HG03064 (cell line): Measurements from ENCODE around the gene ERCC6L2.

Experiments used
- ATAC-seq: cut with Tn5 transposase; IDR thresholded peaks from one replicate; pipeline ENCODE4 v1.9.1; 2021; ENCODE audit warnings: low read depth; ENCODE audit not compliant: unreplicated experiment

ERCC6L2 gene

DNA sequence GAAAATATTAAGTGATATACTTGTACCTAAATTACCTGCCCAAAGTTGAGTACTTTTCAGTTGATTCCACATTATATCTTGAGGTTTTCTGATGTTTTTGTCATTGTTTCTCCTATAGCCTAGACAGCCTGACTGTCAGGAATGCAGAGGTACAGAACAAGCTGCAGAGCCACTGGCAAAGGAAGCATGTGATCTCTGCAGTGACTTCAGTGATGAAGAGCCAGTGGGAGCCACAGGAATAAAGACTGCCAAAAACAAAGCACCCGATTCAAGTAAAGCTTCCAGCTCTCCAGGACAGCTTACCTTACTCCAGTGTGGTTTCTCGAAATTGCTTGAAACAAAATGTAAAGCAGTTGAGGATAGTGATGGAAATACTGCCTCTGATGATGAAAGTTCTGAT lies 96.3 kb downstream of the ERCC6L2 start:
- ATAC-seq, result no peak

DNA sequence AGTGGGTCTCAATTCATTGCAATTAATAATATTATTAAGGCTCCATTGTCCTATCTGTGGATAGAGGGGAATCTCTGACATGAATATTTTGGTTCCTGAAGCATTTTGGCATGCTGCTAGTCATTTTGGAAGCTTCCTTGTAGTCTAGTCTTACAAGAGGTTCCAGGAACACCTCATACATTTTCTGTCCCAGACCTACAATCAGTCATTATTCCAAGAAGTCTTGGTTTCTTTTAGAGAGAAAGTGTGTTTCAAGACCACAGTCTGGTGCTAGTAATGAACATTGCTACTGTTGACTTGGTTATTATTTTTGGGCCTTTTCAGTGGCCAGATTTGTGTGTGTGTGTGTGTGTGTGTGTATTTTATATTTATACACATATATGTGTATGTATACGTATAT lies 98.9 kb downstream of the ERCC6L2 start:
- ATAC-seq, result no peak

DNA sequence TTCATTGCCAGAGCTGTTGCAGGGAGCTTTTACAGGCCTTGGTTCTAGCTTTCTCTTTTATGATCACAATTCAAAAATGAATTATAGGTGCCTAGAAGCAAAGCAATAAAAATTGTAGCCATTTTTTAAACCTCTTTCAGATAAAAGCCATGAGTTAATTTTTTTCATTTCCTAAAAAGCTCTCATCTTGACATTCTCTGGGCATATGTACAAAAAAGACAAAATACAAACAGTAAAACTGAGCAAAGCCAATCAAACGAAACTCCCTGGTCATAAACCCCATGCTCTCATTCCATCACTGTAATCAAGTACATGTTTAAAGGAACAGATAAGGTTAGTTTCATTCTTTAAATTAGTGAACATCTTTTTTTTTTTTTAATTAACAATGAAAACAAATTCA lies 101.9 kb downstream of the ERCC6L2 start:
- no peak for ATAC-seq

DNA sequence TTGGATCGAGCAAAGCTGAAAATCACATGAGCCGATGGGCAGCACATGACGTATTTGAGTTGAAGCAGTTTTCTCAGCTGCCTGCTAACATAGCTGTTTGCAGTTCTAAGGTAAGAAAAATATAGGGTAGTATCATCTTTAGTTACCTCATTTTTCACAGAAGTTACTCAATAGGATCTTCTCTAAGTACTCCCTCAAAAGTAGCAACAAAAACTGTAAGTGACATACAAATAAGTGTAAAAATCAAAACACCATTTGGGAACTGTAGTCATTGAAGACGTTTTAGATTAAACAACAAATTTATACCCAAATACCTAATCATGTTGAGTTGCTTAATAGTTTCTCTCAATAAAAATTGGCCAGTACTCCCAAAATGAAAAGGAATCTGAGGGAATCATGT lies 102.6 kb downstream of the ERCC6L2 start:
- ATAC-seq, result no peak

DNA sequence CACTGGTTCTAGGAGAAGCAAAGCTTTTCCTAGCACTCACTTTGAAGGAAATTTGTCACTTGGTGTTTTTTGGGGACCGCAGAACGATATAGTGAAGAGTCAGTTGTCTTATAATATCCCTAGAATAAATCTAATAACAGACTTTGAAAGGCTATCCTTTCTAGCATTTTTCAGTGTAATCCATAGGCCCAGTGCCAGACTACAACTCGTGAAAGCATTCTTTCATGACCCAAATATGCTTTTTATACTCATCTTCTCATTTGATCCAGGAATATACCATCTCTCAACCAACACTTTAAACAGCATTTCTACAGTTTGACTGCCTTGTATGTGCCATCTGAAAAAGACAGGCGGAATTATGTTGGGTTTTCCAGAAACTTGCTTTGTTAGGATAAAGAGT lies 104.0 kb downstream of the ERCC6L2 start:
- no peak for ATAC-seq

DNA sequence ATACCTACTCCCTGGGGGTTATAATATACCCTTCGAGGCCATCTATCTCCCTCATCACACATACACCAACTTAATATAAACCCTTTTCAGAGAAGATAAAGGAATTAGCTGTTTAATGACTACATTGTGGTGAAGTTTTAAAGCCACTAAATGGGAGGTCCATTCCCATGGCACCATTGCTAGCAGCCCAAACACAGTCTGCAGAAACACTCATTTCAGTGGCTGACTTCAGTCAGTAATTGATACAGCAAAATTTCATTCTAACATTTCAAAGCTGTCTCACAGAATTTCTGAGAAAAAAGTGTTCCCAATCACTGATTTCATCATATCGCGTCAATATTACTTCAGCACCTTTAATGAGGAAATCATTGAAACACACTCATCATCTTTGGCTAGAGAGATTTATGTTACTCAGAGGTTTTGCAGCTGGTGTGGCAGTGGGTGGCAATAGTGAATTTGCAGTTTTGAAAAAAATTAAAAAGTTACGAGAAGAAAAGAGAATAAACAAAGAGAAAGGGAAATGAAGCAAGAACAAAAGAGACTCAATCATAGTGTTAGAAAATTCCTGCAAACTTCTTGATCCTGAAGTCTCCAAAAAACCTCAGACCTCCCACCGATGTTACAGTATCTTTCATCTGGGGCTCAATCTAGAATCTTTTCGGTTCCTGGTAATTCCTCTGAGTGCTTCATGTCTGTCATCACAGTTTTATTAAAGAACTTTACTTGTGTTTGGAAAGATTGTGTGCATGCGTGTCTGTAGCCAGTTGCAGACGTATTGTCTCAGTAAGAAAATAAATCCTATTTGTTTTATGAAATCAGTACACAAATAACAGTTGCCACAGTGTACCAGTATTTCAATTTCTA lies 105.0 kb downstream of the ERCC6L2 start:
- no peak for ATAC-seq

DNA sequence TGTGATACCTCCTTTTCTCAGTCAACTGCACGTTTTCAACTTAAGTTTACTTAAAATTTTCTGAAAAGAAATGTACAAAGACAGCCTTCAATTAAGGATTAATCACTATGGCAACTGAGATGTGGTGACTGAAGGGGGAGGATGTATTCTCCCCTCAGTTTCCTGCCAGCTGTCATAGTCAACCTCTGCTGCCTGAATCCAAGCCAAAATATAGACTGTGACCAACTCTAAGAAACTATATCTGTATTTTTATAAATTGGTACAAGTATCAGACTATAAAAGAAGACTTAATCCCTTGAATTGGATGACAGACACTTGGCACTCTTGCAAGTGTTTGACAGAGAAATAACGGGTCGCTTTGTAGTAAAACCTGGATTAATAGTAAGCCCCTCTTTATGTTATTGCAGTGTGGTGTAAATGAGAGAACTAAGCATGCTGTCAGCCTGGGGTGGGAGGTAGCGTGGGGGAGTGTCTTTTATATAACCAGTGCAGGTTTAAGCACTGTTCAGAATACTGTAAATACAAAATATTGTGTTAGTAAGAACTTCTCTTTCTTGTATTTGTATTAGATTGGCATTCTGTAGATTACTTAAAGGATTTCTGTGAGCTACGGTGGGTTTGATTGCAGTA lies 106.4 kb downstream of the ERCC6L2 start:
- no peak for ATAC-seq

DNA sequence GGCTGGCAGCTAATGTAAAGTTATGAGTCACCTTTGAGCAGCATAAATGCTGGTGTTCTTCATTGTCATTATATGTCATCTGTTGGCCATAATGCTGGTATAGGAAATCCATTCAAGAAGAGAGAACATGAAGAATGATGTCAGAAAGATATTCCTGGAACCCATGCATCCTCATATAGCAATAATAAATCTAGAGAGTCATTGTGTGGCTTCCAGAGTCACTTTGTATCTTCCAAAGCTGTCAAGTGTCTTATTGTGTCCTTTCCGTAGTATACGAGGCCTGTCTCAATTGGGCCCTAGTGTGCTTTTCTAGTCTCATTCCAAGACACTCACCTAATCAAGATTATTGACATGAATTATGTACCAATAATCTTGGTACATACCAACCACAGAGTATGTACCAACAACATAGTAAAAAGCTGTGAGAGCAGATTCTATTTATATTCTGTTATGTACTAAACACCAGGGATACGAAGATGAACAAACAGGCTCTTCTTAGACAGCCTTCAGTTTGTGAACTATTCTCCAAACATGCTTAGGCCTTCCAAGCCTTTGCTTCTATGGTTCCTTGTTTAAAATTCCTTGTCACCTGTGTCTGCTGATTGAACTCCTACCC lies 110.1 kb downstream of the ERCC6L2 start:
- ATAC-seq, result no peak

DNA sequence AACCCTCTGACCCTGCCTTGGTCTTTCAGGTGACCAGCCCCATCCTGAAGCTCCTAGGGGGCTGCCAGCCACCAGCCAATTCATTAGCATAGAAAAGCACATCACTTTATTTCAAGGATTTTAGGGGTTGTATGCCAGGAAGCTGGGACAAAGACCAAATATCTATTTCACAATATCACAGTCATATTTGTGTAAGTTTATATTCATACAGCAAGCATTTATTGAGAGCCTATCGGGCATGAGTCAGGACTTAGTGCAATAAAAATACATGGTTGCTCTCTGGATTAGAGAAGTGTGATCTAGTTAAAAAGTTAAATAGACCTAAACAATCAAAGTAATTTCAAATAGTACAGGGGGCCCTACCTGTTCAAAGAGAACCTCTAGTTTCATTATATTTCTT lies 113.8 kb downstream of the ERCC6L2 start:
- no peak for ATAC-seq

DNA sequence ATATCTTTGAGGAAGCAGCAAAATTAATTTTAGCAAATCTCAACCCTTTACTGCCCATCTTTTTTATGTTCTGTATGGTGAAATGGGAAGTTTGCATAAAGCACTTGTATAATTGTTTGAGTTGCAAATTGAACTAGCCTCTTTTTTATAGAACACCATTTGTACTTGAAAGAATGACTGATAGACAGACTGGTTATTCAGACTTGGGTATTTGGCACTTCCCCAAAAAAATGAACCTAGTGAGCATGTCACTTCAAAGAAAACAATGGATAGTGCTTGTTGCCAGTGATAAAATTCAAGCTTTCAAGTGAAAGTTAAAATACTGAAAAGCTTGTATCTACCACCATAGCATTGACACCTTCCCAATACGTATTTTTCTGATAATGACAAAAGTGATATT lies 115.8 kb downstream of the ERCC6L2 start:
- no peak for ATAC-seq

DNA sequence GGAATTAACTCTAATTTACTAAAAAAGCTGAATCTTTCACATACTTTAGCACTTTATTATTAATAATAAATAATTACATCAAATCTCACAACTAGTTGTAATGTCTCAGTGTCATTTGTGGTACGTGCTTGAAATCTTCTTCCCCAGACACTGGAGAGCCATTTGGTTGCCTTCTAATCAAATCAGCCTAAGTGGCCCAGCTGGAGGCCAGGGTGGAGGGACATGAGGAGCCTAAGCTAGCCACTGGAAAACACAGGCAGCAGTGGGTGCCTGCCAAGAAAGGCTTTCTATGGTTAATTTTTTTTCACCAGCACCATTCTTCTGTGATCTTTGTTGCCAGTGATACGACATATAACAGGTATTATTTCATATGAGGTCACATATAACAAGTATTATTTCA lies 117.0 kb downstream of the ERCC6L2 start:
- no peak for ATAC-seq

DNA sequence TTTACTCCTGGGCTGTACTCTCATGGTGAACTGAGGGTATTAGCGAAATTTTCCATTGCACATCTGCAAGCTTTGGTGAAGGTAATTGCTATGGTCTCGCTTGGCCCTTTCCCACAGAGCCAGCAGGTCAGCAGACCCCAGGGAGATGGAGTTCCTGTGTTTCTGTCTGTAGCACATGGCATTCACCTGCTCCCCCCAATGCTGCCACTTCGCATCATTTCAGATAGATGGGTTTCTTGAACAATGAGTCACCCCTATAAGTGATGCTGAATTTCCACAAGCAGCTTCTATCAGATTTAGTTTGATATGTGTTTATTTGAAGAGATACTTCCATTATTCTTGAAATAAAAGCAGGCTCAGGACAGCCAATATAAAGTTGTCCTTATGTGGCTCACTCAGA lies 117.8 kb downstream of the ERCC6L2 start:
- ATAC-seq, result no peak

DNA sequence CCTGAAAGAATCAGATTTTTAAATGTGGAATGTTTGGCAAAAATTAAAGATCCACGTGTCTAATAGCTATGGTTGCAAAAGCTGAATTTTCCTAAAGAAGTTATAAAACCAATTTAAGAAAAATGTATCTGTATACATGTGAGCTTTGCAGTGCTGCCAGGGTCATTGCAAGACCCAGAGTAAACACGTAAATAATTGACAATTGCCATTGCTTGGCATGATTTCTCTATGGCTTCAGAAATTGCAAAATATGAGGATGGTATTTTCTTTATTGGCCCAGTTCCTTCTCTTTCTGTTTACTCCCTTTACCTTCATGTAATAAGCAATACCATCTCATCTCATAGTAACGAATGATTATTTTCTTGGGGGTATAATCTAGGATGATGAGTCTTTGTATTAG lies 123.9 kb downstream of the ERCC6L2 start:
- no peak for ATAC-seq

DNA sequence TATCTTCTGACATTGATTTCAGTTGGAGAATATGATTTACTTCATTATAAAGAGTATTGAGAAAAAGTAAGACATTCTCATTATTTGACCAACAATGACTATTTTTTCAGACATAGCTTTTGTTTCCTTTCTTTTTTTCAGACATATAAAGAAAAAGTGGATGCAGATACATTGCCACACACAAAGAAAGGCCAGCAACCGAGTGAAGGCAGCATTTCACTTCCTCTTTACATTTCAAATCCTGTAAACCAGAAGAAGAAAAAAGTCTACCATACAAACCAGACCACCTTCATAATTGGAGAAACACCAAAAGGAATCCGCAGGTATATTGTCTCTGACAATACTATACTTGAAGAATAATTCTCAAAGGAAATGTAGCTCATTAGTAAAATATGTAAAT lies 128.9 kb downstream of the ERCC6L2 start:
- ATAC-seq, result no peak

DNA sequence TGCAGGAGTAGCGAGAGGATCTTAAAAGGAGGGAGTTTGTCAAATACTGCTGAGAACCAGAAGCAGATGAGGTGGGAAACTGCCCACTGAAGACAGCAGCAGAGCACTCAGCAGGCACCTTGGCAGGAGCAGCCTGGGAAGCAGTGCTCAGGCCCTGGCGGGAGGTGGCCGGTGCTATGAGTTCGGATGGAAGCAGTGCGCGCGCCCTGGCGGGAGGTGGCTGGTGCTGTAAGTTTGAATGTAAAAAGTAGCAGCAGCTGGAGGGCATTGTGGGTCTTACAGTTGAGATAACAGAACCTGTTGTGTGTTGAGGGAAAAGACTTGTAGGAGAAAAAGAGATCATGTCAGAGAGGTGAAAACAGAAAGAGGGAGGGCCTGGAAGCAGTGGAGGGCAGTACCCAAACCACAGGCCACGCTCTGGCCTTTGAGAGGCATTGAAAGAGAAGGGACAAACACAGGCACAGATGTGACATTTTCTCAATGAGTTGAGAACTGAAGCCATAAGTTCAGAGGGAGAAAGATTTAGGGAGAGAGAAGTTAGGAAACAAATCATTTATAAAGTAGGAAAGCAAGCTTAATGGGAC lies 130.9 kb downstream of the ERCC6L2 start:
- no peak for ATAC-seq

DNA sequence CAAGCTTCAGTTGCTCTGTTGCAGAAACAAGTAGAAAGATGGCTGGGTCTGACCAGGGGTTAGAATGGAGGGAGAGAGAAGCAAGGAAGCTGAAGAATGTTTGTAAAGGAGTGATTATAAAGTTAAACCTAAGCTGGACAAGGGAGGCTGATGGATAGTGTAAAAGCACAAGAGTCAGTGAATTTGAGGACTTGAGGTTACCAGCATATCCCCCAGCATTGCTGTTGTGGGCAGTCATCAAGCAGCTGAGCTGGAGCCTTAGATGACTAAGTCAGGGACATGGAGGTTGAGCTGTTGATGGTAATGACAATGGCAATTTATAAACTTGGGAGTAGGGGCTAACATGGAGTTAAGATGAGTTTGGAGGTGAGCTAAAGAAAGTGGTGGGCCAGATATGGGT lies 131.5 kb downstream of the ERCC6L2 start:
- ATAC-seq, result no peak

DNA sequence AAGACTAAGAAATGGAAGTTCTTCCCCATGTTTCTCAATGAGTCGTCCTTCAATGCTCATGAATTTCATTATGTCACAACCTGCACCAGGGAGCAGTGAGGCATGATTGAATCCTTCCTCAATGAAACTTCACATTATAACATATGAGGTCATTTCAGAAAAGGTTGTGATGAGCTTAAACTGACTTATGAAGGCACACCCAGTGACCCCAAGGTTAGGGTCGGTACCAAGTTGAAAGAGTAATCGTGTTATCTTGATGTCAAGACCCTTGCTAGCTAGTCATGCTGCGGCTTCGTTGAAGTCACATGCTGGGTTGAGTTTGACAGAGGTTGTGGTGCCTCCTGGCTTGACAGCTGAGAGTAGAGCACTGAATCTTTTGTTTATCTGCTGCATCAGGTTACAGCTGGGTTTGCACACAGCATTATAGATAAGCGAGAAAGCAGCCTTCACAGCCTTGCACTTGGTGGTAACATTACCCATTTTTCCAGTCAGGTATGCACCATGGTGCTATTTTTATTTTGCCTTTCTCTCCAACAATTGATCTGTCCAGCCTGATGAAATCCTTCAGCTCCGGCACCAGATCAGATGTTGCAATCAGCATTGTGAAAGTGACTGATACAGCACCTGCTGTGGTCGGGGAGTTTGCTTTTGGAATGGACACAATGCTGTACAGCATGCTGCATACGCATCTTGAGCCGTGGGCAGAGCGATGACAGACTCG lies 133.2 kb downstream of the ERCC6L2 start:
- ATAC-seq, result no peak

DNA sequence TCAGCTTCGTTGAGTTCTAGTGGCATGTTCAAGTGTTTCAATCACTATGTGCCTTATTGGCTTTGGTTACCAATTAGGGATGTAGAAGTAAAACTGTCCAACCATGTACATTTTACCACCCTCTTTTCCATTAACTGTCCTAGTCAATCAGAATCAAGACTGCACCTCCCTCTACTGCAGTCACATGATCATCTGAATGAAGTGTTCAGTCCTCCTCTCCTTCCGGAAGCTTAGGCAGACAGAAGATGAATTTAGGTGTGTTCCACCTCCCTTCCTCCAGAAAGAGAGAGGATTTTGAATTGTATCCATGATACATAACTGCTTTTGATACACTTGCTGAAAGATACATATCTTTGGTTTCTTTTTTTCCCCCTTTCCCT lies 133.7 kb downstream of the ERCC6L2 start:
- ATAC-seq, result no peak

DNA sequence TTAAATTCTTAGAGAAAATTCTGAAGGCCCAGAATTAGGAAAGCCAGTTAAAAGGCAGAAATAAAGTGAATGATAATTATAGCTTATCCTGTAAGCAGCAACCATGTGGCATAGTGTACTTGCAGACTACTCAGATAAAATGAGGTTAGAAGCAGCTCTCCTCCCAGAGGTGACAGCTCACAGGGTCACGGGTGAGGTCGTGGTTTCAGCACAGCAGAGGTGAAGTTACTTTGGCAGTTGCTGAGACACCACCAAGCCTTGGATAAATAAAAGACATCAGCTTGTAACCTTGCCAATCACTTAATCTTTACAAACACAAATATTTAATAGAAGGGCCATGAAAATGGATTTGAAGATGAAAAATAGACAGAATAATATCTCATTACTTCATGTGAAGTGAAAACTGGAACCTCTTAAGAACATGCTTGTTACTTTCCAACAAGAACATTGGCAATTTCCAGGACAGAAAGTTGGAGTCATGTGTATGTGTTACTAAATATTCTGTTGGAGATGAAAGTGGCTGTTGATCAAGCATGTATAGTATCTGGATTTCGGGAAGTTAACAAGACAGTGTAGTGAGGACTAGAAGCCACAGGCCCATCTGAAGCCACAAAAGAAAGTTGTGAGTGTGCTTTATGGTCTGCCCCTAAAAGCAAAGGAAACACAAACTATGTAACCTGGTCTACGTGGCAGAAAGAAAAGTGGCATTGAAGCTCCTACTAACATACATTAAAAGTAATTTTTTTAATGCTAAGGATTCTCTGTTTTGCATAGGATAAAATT lies 134.4 kb downstream of the ERCC6L2 start:
- no peak for ATAC-seq

DNA sequence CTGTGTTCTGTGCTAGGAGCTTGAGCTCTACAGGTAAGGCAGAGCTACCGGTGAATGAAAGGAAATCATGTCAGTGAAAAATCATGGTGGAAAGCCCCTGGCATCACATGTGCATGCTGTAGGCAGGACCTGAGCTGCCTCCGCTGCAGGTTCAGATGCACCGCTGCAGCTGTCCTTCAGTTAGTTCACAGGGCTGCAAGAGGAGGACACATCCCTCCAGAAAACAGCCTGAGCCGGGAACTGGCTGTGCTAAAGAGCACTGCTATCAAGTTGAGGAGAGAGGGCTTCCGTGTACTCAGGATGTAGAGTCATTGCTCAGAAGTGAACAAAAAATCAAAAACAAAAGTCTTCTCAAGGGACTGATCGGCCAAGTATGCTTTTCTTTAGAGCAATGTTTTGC lies 138.6 kb downstream of the ERCC6L2 start:
- ATAC-seq, result no peak
